Breast epithelium (tissue), 4 donors: Measurements from ENCODE around the gene MYO5B. TPM values are rescaled to one million over a fixed set of nuclear protein-coding genes. Genes with fewer than 3 reads are reported as not detected.

Experiments used
- DNase-seq, 2 donors: peaks; one replicate each; pipeline ENCODE4 v3.0.0-alpha.2; 2019; ENCODE audit warnings: low spot score in 2 of 2
- H3K27ac ChIP-seq, 2 donors: fragments of 200-600 bp; sonication (generic) in 1 of 2; one replicate each; pipeline ENCODE4 v1.5.1; 2016 to 2019; ENCODE audit warnings: mild to moderate bottlenecking in 1 of 2
- H3K27me3 ChIP-seq, 2 donors: fragments of 200-600 bp; sonication (generic) in 1 of 2; one replicate each; pipeline versions ENCODE4 v1.5.1 to v1.6.0; 2017 to 2019; ENCODE audit warnings: control low read depth in 1 of 2, mild to moderate bottlenecking in 1 of 2
- H3K36me3 ChIP-seq: fragments of 200-600 bp; one replicate; pipeline ENCODE4 v1.5.1; 2019
- H3K4me1 ChIP-seq, 2 donors: fragments of 200-600 bp; sonication (generic); one replicate each; pipeline ENCODE4 v1.5.1; 2016 to 2019; ENCODE audit warnings: control low read depth in 1 of 2
- H3K4me3 ChIP-seq, 3 donors: fragments of 200-600 bp; sonication (generic); 1 replicate in 2 of 3; 2 replicates in 1 of 3; pipeline ENCODE4 v1.5.1; 2016 to 2019; ENCODE audit warnings: mild to moderate bottlenecking in 3 of 3, moderate library complexity in 2 of 3
- H3K9me3 ChIP-seq, 2 donors: fragments of 200-600 bp; sonication (generic) in 1 of 2; one replicate each; pipeline ENCODE4 v1.5.1; 2016 to 2019; ENCODE audit warnings: control low read depth in 1 of 2
- POLR2A ChIP-seq: fragments of 450-650 bp; IDR thresholded peaks from one replicate; pipeline ENCODE4 v1.6.1; 2016; ENCODE audit warnings: antibody characterized with exemption, mild to moderate bottlenecking, moderate library complexity
- POLR2AphosphoS5 ChIP-seq, 3 donors: sonication (generic); formaldehyde crosslinking; IDR thresholded peaks; one replicate each; pipeline ENCODE4 v1.6.1; 2017; ENCODE audit warnings: antibody characterized with exemption in 3 of 3
- intact Hi-C: fragments of 100-400 bp; cut with DNase I; formaldehyde crosslinking; loops from one replicate; pipeline ENCODE4 v1.15.1; 2023; ENCODE audit warnings: low total_unique reads
- total RNA-seq, 3 donors: library from RNA; depleted of rRNA; stranded (reverse); fragments of >200 nt; gene quantifications; one replicate each; pipeline ENCODE4 v1.1.0, GENCODE V29; 2016
- TF ChIP-seq, protein P1 (sequence below), 3 donors: fragments of 450-650 bp; IDR thresholded peaks; one replicate each; pipeline ENCODE4 v1.5.1; 2016 to 2017; ENCODE audit warnings: antibody characterized with exemption in 3 of 3, mild to moderate bottlenecking in 3 of 3, moderate library complexity in 3 of 3

MYO5B gene
- total RNA-seq, 3 donors from 2014 or later = 2.4 to 53.1 (median 22.0) TPM

DNA sequence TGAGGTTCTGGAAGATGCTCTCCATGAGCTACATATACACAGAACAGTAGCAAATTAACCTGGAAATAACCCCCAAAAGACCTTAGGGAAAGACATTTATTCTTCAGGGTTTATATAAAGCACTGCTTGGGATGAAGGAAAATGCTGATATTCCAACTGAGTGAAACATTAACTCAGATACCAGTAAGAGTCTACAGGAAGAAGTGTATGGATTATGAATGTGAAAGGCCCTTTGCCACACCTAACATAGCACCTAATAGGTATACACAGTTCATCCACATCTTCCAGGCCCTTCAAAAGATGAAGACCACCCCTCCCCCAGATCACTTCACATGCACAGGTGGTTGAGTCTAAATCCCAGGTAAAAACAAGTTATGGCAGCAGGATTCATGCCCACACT lies 50.4 kb downstream of the MYO5B start:
- Histone ChIP-seq H3K4me1 (no peaks in the 10 kb centered on the region), H3K27ac (peak overlapping the region in 1 of 2 donors; percentile 7), H3K4me3 (no peak overlapping the region), H3K9me3 (no peaks in the 10 kb centered on the region), H3K36me3 (no peaks in the 10 kb centered on the region), H3K27me3 (no peaks in the 10 kb centered on the region)
- intact Hi-C loops = no loop called here
- DNase-seq = no peak
- TF ChIP-seq POLR2AphosphoS5 (IDR thresholded peaks at IDR 0.05) = no peak
- TF ChIP-seq POLR2A = no peak
- TF ChIP-seq, protein P1, sequence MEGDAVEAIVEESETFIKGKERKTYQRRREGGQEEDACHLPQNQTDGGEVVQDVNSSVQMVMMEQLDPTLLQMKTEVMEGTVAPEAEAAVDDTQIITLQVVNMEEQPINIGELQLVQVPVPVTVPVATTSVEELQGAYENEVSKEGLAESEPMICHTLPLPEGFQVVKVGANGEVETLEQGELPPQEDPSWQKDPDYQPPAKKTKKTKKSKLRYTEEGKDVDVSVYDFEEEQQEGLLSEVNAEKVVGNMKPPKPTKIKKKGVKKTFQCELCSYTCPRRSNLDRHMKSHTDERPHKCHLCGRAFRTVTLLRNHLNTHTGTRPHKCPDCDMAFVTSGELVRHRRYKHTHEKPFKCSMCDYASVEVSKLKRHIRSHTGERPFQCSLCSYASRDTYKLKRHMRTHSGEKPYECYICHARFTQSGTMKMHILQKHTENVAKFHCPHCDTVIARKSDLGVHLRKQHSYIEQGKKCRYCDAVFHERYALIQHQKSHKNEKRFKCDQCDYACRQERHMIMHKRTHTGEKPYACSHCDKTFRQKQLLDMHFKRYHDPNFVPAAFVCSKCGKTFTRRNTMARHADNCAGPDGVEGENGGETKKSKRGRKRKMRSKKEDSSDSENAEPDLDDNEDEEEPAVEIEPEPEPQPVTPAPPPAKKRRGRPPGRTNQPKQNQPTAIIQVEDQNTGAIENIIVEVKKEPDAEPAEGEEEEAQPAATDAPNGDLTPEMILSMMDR (IDR thresholded peaks at IDR 0.05) = no peak

DNA sequence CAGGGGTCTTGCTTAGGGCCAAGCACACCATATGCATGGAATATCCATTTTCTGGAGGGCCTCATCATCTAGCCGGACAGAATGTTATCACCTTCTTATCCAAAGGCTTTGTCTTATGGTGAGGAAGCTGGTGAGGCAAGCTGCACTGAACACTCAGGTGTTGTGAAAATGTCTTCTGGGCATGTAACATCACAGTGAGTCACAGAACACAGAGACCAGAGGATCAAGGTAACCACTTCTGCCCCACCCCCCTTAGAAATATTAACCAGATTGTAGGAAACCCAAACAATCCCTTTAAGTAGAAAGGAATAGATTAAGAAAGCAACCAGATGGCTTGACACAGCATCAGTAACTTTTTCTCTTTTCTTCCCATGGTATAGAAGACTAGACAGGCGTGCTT lies 51.1 kb downstream of the MYO5B start:
- no peak for DNase-seq

DNA sequence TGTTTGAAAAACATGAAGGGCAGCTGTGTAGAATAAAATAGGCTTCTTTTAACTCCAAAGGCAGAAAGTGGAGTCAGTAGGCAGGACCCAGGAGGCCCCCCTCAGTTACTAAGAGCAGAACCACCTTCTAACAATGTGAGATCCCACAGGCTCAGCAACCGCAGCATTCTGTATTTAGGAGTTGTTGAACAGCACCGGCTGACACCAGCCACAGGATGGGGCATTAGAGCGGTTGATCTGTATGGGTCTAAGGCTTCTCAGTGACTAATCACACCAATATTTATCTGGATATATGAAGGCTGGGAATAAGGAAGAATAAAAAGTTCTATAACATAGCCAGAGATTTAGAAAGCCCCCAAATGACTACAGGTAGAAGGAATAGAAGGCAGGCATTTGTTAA lies 51.7 kb downstream of the MYO5B start:
- peak overlapping the region in 1 of 2 donors; percentile 27 for H3K27ac ChIP-seq
- no peaks in the 10 kb centered on the region for H3K4me1 ChIP-seq
- H3K27me3 ChIP-seq = no peaks in the 10 kb centered on the region
- H3K9me3 ChIP-seq = no peaks in the 10 kb centered on the region
- H3K36me3 ChIP-seq = no peaks in the 10 kb centered on the region
- intact Hi-C loops = no loop called here
- no peak for TF ChIP-seq POLR2A
- no peak for TF ChIP-seq POLR2AphosphoS5 (IDR thresholded peaks at IDR 0.05)
- TF ChIP-seq, protein P1 (IDR thresholded peaks at IDR 0.05) = no peak
- no peak for DNase-seq
- no peak overlapping the region for H3K4me3 ChIP-seq

More for the DNA sequence above, 51.1 kb downstream of the MYO5B start:
- Histone ChIP-seq H3K27ac (peak overlapping the region in 1 of 2 donors; percentile 27), H3K9me3 (no peaks in the 10 kb centered on the region), H3K4me1 (no peaks in the 10 kb centered on the region), H3K27me3 (no peaks in the 10 kb centered on the region), H3K4me3 (no peak overlapping the region), H3K36me3 (no peaks in the 10 kb centered on the region)
- intact Hi-C loops = no loop called here
- TF ChIP-seq, protein P1 (IDR thresholded peaks at IDR 0.05) = no peak

DNA sequence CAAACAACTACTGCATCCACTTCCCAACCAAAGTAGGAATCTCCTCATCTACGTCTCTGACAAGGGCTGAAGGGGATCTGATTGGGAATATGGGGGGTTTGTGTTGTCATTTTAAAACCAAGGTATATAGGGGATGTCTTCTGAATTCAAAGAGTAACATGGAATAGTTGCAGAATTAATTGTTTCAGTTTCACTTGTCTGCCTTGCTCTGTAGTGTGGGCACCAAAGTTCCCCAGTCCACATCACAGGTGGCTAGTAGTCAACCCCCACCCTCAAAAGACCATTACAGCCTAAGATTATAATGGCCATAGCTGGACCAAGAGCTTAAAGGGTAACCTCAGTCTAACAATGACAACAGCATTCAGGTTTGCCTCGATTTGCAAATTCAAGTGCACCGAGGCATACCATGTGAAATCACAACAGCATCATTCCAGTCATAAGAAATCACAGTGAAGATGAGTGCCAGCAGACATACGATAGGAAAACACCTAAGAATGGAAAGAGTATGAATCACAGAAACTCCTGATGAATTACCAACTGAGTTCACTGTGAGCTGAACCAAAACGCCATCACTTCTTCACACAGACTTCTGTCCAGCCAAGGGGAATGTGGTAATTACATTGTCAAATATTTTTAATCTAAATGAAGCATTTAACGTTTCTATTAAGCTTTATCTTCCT lies 52.4 kb downstream of the MYO5B start:
- no peak for DNase-seq
- intact Hi-C loops = no loop called here
- Histone ChIP-seq H3K4me1 (no peaks in the 10 kb centered on the region), H3K4me3 (no peak overlapping the region), H3K27me3 (no peaks in the 10 kb centered on the region), H3K36me3 (no peaks in the 10 kb centered on the region), H3K9me3 (no peaks in the 10 kb centered on the region), H3K27ac (no peak overlapping the region)
- no peak for TF ChIP-seq POLR2AphosphoS5 (IDR thresholded peaks at IDR 0.05)
- TF ChIP-seq, protein P1 (IDR thresholded peaks at IDR 0.05) = no peak
- TF ChIP-seq POLR2A = no peak

DNA sequence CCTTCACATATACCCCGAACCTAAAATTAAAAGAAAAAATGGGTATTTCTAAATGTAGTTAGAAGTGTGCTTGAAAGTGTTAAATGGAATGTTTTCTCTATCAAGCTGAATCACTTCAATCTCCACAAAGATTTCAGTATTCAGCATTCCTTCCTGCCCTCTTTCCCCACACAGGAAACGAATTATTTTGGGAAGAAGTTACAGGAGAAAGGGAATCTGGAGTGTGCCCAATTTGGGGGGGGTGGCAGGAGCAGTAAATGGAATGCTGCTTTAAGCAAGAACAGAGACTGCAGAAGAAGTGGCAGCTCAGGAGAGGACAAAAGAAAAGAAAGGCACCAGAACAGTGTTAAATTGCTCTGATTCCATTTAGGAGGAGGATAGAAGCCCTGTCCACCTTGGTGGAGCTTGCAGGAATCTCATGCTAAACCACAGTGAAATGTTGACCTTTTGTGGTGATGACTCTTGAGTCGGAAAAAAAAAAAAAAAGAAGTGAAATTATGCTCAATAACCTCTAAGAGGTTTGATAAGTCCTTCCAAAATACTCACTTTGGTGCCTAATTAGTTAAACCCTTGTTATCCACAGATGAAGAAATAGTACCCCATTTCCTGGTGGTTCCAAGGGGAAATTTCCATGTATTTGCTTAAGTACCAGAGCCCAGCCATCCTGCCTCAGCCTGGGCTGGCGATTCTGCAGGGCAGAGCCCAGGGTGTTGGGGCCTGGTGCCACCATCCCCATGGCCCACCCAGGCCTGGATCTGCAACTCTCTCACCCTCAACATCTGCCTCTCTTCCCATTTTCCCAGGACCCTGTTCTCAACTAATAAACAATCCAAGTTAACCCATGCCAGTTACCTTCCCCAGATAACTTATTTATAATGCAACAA lies 56.5 kb downstream of the MYO5B start:
- Histone ChIP-seq H3K27me3 (no peaks in the 10 kb centered on the region), H3K9me3 (no peaks in the 10 kb centered on the region), H3K4me3 (no peak overlapping the region), H3K27ac (no peak overlapping the region), H3K4me1 (no peaks in the 10 kb centered on the region), H3K36me3 (no peaks in the 10 kb centered on the region)
- intact Hi-C loops = no loop called here
- TF ChIP-seq, protein P1 (IDR thresholded peaks at IDR 0.05) = no peak
- TF ChIP-seq POLR2AphosphoS5 (IDR thresholded peaks at IDR 0.05) = no peak
- no peak for TF ChIP-seq POLR2A
- no peak for DNase-seq
